Activated effector memory CD4-positive, alpha-beta T cell treated with Interleukin-2 at 50 U/mL for 16 hours (primary cell): ENCODE results near the gene LRRC4C.

Source experiments
- DNase-seq: peaks from one replicate; pipeline ENCODE4 v3.0.0-alpha.2; 2020

The LRRC4C gene

GRCh38 chr11:40280159-40281051, 1179.0 kb downstream of the LRRC4C start:
- no peak for DNase-seq

GRCh38 chr11:40276960-40277359, 1182.5 kb downstream of the LRRC4C start:
- no peak for DNase-seq

- no peak for DNase-seq
These were observed 1185.4 kb downstream of the LRRC4C start for GRCh38 chr11:40274017-40274416.

GRCh38 chr11:40273192-40273732, 1186.2 kb downstream of the LRRC4C start:
- no peak for DNase-seq

GRCh38 chr11:40271361-40271760, 1188.1 kb downstream of the LRRC4C start:
- no peak for DNase-seq

GRCh38 chr11:40269865-40270264, 1189.6 kb downstream of the LRRC4C start:
- no peak for DNase-seq

DNA sequence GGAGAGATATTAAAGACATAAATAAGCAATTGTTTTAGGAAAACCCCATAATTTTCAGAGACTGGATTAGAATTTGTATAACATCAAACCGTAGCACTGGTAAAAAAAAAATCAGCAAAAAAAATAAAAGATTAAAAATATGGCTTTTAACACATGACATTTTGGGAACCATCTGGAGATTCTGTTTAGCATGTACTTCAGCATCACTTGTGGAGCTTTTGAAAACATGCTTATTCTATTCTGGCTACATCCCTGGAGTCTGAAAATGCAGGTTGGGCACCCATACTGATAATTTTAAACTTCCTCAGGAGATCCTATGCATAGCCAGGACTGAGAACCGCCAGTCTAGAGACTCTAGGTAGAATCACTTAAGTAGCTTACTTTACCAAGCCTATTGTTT, 1190.9 kb downstream of the LRRC4C start:
- no peak for DNase-seq

GRCh38 chr11:40255457-40255856, 1204.0 kb downstream of the LRRC4C start:
- no peak for DNase-seq

- no peak for DNase-seq
These were observed 1206.3 kb downstream of the LRRC4C start for GRCh38 chr11:40253166-40253565.

- DNase-seq = no peak
These were observed 1207.2 kb downstream of the LRRC4C start for GRCh38 chr11:40252236-40252635.

GRCh38 chr11:40246983-40247382, 1212.5 kb downstream of the LRRC4C start:
- no peak for DNase-seq

- no peak for DNase-seq
These were observed 1217.9 kb downstream of the LRRC4C start for GRCh38 chr11:40241524-40242051.

DNA sequence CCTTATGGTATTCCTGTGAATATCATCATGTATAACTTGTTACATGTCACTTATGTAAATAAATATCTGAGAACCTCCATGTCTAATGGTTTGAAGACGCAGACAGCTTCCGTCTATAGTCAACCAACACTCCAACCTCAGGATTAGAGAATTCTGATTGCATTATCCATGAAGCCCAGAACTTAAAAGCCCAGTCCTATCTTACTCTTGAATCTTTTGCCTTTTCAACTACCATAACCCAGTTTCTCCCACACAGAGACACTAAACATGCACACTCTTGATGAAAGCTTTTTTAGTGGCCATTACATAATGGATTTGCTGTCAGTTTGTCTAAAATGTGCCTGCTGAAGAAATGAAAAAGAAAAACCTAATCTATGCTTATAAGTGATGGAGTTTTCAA, 1219.2 kb downstream of the LRRC4C start:
- no peak for DNase-seq

DNA sequence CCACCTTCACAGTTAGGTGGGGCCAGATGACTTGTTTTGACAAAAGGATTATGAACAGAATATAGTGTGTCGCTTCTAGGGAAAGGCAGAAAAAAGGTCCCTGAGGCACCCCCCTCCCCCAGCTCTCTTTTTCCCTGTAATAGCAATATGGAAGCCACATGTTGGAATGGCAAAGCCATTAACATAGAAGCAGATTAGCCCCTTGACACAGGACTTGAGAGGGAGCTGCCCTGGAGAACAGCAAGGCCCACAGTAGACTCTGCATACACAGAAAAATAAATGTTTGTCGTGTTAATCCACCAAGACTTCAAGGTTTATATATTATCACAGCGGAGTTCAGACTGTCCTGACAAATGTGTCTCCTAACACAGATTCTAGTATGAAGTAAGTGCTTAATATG, 1222.9 kb downstream of the LRRC4C start:
- no peak for DNase-seq

DNA sequence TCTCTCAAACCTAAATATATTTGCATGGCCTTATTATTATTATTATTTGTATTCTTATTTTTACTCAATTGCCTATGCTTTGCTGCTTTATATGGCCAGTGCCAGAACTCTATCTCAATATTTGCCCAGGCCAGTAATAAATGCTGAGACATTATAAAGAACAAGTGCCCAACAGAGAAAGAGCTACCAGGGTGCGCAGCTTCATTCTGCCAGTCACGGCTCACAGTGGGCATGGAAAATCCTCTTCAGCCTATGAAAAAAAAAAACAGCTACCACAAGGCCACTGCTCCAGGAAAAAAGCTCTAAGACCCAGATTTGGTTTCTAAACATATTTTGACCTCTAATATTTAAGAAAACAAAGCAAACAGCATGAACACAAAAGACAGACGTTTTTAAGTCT, 1223.6 kb downstream of the LRRC4C start:
- no peak for DNase-seq

GRCh38 chr11:40230821-40231220, 1228.6 kb downstream of the LRRC4C start:
- no peak for DNase-seq

- DNase-seq = no peak
These were observed 1230.8 kb downstream of the LRRC4C start for GRCh38 chr11:40228662-40229061.

GRCh38 chr11:40227730-40228129, 1231.7 kb downstream of the LRRC4C start:
- DNase-seq = no peak

GRCh38 chr11:40226654-40227053, 1232.8 kb downstream of the LRRC4C start:
- no peak for DNase-seq

GRCh38 chr11:40223596-40224330, 1235.7 kb downstream of the LRRC4C start:
- DNase-seq = no peak

GRCh38 chr11:40219401-40219800, 1240.1 kb downstream of the LRRC4C start:
- no peak for DNase-seq

DNA sequence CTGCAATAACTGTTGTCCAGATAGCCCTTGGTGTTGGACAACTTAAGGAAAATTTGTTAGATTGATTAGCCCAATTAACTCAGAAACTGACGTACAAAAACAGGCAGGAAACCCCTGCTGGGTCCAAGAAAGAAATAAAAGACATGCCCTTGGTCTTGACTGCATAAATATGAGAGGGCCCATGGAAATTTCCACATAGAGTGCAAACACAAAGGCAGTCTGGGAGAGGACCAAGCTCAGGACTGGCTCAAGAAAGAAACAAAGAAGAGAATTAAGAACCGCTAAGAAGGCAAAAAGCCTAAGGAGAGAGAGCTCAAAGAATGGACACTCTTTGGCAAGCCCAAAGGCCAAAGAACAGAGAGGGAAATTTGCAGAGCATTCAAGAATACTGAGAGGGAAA, 1243.9 kb downstream of the LRRC4C start:
- DNase-seq = no peak

DNA sequence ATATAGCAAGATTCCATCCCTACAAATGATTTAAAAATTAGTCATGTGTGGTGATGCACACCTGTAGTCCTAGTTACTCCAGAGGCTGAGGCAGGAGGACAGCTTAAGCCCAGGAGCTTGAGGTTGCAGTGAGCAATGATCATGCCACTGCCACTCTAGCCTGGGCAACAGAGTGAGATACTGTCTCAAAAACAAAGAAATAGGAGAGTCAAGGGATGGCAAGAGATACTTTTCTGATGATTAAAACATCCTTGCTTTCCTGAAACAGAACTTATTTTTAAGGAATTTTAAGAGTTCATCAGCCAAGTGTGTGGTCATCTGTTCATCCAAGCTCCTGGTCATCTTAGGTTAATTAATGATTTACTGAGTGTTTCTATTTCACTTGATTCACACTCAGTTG, 1252.0 kb downstream of the LRRC4C start:
- no peak for DNase-seq

GRCh38 chr11:40204228-40204627, 1255.2 kb downstream of the LRRC4C start:
- DNase-seq = no peak
